Left colon (tissue), 2 donors: ENCODE measurements around the gene ATXN7L3. TPM values are rescaled to one million over a fixed set of nuclear protein-coding genes. Genes with fewer than 3 reads are reported as not detected.

Experiments
- ATAC-seq: fragments of 200-7000 bp; cut with Tn5 transposase; one replicate; pipeline ENCODE4 v1.9.1; 2020; ENCODE audit warnings: mild to moderate bottlenecking, moderate library complexity
- DNase-seq, 2 donors: peaks; one replicate each; pipeline ENCODE4 v3.0.0-alpha.2; 2020
- intact Hi-C, 2 donors: fragments of 100-400 bp; cut with DNase I in 1 of 2; cut with micrococcal nuclease in 1 of 2; formaldehyde crosslinking; loops; one replicate each; pipeline versions ENCODE4 v1.11.2 to v1.14.0; 2022; cut with DNase I, micrococcal nuclease
- total RNA-seq, 2 donors: library from RNA; stranded (reverse); fragmentation: NEBNext Ultra II Directional; extraction: Animal tissue kit (Norgen Biotek cat#: 25700); gene quantifications; one replicate each; pipeline ENCODE4 v1.2.1, GENCODE V29; 2021
- donor health status: DM: no; HTN: no; CAD: no.
- donor health status: DM: yes; HTN: yes; CAD: no.

ATXN7L3 gene
- total RNA-seq, 2 donors from 2014 or later = 80.0 to 82.3 TPM

GRCh38 chr17:44219616-44220212 is 20.0 kb upstream of the ATXN7L3 start, which contains the start of gene UBTF:
TSS of gene UBTF (minus strand) at chr17:44219675. CDS start at chr17:44218229, 1,446 bp downstream.
- peak; percentile 4 for ATAC-seq
- intact Hi-C loops = loop anchor here in 1 of 2 donors (5.0 kb wide), 1 partner anchor 108 kb away; no protein-coding TSS in a partner anchor
- DNase-seq = peak; percentile 65 to 70

DNA sequence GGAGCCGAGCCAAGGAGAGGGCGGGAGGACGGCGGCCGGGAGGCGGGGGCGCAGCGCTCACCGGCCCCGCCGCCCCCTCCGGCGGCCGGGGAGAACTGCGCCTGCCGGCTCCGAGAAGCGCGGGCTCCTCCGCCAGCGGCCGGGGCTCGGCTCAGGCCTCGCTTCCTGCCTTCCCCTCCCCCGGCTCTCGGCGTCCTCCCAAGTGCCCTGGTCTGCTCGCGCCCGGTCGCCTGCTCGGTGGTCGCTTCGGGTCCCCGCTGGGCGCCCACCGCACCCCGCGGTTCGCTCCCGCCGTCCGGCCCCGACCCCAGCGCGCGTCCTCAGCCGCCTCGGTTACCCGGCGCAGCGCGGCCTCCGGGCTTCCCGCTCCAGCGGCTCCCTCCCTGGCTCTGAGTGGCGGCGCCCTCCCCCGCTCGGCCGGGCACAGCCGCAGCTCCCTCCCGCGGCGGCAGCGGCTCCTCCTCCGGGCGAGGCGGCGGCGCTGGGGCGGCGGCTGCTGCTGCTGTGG is 19.5 kb upstream of the ATXN7L3 start:
- intact Hi-C loops = no loop called here
- DNase-seq = peak; percentile 56 to 76
- ATAC-seq = peak; percentile 34

- intact Hi-C loops = no loop called here
- peak; percentile 66 for ATAC-seq
- DNase-seq = peak; percentile 89
Observed at GRCh38 chr17:44218344-44219107, 18.8 kb upstream of the ATXN7L3 start.

- ATAC-seq = no peak
- intact Hi-C loops = no loop called here
- DNase-seq = no peak
Observed at GRCh38 chr17:44217738-44218343, 18.2 kb upstream of the ATXN7L3 start.

DNA sequence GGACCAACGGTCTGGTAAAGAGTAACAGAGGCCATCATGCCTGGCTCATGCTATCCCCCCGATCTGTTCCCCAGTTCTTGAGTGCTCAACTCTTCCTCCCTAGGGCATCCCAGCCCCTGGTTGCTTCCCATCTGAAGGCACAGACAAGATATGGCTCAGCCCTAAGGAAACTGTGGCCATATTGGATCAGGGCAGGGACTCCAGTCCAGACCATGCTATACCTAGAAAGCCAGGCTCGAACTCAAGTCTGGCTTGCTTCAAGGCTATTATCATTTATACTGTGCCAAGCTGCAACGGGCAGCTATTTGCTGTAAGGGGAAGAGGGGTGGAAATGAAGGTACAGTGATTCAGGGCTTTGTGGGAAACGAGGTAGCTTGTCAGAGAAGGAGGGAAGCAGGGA is 17.0 kb upstream of the ATXN7L3 start:
- DNase-seq (no peak), ATAC-seq (no peak)
- intact Hi-C loops = no loop called here

DNA sequence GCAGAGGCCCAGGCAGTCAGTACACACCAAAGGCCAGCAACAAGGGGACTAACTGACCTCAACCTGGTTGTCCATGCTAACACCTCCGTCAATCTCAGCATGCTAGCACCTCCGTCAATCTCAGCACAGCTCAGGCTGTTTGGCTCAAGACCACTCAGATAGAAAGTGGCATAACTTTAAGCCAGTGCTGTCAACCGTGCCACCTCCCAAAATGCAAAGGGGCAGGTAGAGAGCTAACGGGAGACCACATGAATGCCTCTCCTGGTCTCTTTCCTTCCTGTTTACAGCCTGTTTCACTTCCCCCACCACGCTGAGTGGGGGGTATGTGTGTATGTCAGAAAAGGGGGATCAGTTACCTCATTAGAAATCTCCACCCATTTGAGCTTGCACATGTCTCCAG is 16.5 kb upstream of the ATXN7L3 start:
- DNase-seq (no peak), ATAC-seq (no peak)
- intact Hi-C loops = no loop called here

GRCh38 chr17:44214896-44215295 is 15.2 kb upstream of the ATXN7L3 start:
- no peak for DNase-seq
- no peak for ATAC-seq

DNA sequence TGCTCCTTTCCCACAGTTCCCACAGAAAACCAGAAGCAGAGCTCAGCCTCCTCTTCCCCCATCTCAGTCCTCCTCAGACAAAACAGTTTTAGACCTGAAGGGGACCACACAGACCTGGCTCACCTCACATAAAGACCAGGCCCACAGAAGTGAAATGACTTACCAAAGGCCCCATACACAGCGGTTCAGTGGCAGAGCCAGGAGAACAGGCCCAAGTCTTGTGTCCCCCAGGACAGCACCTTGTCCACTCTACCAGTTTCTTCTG is 14.5 kb upstream of the ATXN7L3 start:
- ATAC-seq (no peak), DNase-seq (no peak)
- intact Hi-C loops = loop anchor here (5.0 kb wide), 2 partner anchors 108 to 118 kb away; partner anchors contain the start of gene SLC25A39 (in 1 of the 2)

More at GRCh38 chr17:44214896-44215295, 15.2 kb upstream of the ATXN7L3 start:
- intact Hi-C loops = loop anchor here (5.0 kb wide), 2 partner anchors 107 to 117 kb away; partner anchors contain the start of gene SLC25A39 (in 1 of the 2)

- ATAC-seq (no peak), DNase-seq (no peak)
- intact Hi-C loops = loop anchor here (5.0 kb wide), 2 partner anchors 109 to 119 kb away; partner anchors contain the start of gene SLC25A39 (in 1 of the 2)
Observed at GRCh38 chr17:44213403-44214229, 13.9 kb upstream of the ATXN7L3 start.

GRCh38 chr17:44212507-44213402 is 13.1 kb upstream of the ATXN7L3 start:
- intact Hi-C loops = loop anchor here (5.0 kb wide), 2 partner anchors 110 to 120 kb away; partner anchors contain the start of gene SLC25A39 (in 1 of the 2)
- DNase-seq = no peak
- no peak for ATAC-seq

DNA sequence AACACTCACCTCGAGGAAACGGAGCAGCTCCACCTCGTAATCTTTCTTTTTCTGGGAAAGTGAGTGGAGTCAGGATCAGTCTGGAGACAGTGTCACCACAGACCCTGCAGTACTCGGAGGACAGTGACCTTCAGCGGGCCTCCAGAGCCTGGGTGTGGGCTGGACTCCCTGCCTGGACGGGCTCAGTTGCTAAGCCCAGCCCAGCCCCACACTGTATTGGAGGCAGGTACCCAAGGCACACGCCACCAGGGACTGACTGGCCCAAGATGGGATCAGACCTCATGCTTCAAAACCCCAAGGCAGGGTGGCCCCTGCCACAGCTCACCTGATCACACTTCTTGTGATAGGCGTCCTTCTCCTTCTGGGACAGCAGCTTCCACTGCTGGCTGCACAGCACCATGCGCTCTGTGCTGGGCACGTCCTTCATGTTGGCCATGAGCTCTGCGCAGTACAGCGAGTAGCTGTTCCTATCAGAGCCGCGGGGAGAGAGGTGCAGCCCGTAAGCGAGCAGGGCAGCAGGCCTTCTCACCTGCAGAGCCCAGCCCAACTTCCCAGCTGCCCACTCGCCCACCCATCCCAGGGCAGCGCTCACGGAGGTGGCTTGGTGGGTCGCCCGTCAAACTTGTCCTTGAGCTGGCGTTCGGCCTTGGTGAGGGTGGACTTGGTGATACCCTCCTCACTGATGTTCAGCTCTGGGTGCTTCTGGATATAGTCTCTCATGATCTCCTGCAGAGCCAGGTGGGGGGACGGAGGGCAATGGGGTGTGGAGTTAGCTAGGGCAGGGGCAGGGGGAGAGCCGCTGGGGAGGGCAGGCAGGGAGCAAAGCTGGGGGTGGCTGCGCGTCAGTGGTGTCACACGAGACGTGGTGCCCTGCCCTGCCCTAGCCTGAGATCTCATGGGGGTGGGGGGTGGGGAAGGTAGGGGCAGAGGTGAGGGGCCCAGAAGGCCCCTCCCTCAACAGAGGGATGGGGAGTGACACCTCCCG is 11.9 kb upstream of the ATXN7L3 start:
- intact Hi-C loops = loop anchor here (5.0 kb wide), 2 partner anchors 111 to 121 kb away; partner anchors contain the start of gene SLC25A39 (in 1 of the 2)
- DNase-seq = no peak
- no peak for ATAC-seq

DNA sequence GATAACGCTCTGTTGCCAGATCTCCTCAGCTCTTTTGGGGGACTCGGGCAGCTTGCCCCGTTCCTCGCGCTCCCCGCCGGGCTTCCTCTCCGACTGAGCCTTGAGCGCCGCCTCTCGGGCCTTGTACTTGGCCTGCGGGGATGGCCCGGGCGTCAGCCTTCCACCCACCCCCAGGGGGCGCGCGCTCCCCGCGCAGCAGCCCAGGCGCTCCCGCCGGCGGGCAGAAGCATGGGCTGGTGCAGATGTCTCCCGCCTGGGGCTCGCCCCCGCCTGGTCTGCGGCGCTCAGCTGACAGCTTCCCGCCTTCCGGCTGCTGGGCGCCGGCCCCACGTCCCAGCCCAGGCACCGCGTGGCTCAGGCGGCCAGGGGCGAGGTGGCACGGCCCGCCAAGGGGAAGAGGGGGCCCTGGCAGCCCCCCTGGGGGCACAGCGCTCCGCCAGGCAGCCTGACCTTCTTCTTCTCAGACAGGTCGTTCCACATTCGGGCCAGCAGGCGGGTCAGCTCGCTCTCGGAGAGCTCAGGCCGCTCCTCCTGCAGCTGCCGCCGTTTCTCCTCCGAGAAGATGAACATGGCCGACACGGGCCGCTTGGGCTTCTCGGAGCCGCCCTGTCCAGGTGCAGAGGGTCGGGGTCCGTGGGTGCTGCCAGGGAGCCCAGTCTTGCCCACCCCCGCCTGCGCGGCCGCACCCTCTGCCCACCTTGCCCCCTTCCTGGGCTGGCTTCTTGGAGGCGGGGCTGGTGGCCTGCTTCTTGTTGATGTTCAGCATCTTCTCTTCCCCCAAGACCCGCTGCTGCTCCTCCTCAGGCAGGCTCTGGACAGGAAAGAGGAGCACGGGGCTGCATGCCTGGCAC is 10.9 kb upstream of the ATXN7L3 start:
- peak; percentile 87 for ATAC-seq
- intact Hi-C loops = loop anchor here (5.0 kb wide), 2 partner anchors 112 to 122 kb away; partner anchors contain the start of gene SLC25A39 (in 1 of the 2)
- DNase-seq = peak; percentile 83 to 93

DNA sequence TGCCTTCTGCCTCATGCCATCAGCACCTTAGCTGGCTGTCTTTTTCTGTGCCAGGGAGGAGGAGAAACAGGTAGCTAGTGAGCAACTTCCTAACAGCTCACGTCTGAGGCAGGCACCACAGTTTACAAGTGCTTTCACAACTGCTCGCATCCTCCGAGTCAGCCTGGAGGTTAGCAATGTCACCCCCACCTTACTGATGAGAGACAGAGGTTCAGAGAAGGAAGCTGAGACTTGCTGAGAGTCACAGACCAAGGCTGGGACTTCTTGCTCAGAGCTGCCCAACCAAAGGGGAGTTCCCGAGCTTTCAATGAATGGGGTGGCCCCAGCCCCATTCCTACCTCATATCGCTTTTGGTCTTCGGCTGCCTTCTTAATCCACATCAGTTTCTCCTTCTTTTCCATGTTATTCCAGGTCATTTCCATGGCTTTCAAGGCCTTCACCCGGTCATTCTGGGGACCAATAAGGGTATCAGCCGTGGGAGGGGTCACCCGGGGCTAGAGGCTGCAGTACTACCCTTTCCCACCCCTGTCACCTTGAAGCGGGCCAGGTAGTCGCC is 10.2 kb upstream of the ATXN7L3 start:
- DNase-seq = no peak
- no peak for ATAC-seq
- intact Hi-C loops = loop anchor here (5.0 kb wide), 2 partner anchors 112 to 122 kb away; partner anchors contain the start of gene SLC25A39 (in 1 of the 2)

DNA sequence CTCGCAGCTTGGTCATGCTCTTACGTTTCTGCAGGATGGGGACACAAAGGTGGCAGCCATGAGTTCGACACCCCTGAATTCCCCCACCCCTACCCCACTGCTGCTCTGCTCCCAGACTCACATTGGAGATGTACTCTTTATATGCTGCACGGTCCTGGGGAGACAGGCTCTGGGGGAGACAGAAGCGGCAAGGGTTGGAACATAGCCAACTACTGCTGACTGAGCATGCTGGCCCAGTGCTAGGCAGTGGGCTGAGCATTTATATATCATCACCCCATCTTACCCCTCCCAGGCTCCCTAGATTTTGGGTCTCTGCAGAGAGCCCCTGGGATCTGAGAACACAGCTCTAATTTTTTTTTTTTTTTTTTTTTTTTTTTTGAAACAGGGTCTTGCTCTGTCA is 8.1 kb upstream of the ATXN7L3 start:
- DNase-seq = no peak
- no peak for ATAC-seq
- intact Hi-C loops = no loop called here

DNA sequence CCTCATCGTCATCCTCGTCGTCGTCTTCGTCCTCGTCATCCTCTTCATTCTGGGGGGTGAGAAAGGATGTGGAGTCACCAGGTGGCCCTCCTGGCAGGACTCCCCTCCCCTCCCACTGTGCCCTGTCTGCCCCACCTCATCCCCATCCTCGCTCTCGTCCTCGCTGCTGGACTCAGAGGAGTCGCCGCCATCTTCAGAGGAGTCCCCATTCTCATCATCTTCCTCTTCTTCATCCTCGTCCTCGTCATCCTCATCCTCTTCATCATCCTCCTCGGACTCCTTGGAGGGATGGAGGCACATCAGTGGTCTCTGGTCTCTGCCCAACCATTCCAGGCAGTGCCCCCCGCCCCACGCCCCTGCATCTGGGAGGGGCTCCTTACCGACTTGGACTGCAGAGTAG is 7.6 kb upstream of the ATXN7L3 start:
- DNase-seq (no peak), ATAC-seq (no peak)
- intact Hi-C loops = no loop called here
